ENCODE results near the gene AHRR.

DNA sequence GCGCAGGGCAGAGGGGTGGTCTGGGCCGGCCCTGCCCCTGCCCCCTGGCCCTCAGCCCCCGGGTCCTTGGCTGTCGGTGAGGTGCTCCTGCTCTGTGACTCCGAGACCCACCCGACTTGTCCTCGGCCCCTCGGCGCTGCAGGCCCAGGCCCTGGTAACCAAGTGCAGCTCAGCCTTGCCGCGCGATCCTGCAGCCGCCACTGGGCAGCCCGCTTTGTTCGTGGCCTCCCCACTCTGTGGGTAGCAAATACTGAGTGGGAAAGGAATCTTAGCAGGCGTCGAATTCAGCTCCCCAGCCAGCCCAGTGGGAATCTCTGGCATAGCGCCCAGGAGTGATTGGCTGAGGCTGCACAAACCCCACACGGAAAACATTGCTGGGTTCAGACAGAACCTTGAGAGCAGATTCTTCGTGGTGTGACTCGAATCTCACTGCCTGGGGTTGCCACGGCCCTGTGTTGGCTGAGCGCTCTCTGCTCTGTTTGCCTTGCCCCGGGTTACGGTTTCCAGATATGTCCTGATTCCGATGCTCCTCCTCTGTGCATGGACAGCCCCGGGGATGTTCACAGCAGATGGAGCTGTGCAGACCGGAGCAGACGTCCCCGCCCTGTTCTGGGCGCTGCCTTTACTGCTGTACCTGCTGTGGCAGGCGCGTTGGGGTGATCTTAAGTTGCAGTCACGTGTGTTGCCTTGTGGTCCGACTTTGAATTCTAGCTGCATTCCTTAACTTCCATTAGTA is 108.1 kb downstream of the AHRR start:
- TF ChIP-seq CTCF (IDR thresholded peaks at IDR 0.05) (no peak), POLR2A (IDR thresholded peaks at IDR 0.05) (no peak), POLR2AphosphoS5 (IDR thresholded peaks at IDR 0.05; ENCODE audit: insufficient read depth in 1 of 2, low read depth in 1 of 2) (no peak)
